ENCODE measurements around the gene IL27RA.

The IL27RA gene

DNA sequence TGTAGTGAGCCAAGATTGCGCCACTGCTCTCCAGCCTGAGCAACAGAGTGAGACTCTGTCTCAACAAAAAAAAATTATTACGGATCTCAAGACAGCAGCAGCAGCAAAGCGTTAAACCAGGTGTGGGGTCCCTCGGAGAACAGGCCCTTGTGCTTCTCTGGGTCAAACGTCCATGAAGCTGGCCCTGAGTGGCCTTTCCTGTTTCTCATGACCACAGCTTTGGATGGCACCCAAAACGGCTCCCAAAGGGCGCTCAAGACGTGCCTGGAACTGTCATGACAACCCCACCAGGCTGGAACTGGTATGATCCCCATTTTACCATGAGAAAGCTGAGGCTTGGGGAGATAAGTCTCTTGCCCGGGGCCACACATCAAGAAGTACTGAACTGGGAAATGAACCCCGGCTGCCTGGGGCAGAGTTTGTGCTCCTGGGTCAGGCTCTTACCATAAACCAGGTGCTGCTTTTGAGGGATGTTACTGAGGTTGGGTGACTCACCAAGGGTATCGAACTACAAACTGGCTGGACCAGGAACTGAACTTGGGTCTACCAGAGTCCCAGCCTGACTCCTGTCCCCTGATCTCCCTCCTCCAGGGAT is 70.6 kb downstream of the IL27RA start:
- no peak for TF ChIP-seq CTCF (IDR thresholded peaks at IDR 0.05; ENCODE audit: borderline replicate concordance, control extremely low read depth, extremely low read depth, insufficient read depth, missing control alignments)
- in situ Hi-C loops (cut with MboI; ENCODE audit: low sequenced_read_pairs, unreplicated experiment), result no loop called here
- no peak for DNase-seq (ENCODE audit: low spot score)

DNA sequence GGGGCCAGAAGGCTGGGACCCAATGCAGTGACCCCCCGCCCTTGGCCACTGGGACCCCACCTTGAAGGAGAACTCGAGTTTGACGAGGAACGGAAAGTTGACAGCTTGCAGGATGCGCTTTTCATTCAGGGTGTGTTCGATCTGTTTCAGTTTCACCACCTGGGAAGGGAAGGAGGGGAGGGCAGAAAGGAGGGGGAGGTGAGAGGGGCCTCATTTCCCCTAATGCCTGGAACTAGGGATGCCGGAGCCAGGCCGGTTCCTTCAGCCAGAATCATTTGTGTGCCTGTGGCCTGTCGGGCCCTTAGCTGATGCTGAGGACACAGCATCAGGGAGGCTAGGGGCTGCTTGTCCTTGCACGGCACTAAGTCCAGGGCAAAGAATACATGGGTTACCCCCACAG is 71.2 kb downstream of the IL27RA start:
- TF ChIP-seq CTCF (IDR thresholded peaks at IDR 0.05; ENCODE audit: borderline replicate concordance, control extremely low read depth, extremely low read depth, insufficient read depth, missing control alignments), result no peak
- in situ Hi-C loops (cut with MboI; ENCODE audit: low sequenced_read_pairs, unreplicated experiment), result no loop called here
- DNase-seq (ENCODE audit: low spot score), result no peak

Data from GM13976 (cell line).